Activated CD8-positive, alpha-beta memory T cell treated with anti-CD3 and anti-CD28 coated beads for 36 hours (primary cell): ENCODE measurements around the gene UQCRH. TPM values are rescaled to one million over a fixed set of nuclear protein-coding genes. Genes with fewer than 3 reads are reported as not detected.

Experiments
- CTCF ChIA-PET: fragments of 350-600 bp; sonication (Branson Sonifier 250); formaldehyde crosslinking; loops from one replicate; lab custom pipeline; 2021; ENCODE audit warnings: antibody characterized with exemption; lab: Charles Lee
- POLR2A ChIA-PET: fragments of 350-600 bp; sonication (Branson Sonifier 250); formaldehyde crosslinking; loops from one replicate; lab custom pipeline; 2021; ENCODE audit warnings: antibody characterized with exemption; lab: Charles Lee
- total RNA-seq, 2 experiments: library from RNA; stranded (reverse); gene quantifications; one replicate each; pipeline ENCODE4 v1.2.3, GENCODE V29; 2021

UQCRH gene
- total RNA-seq, result 100 to 1,000 TPM; 393 to 395 TPM

GRCh38 chr1:46303038-46303871 is at the start of gene UQCRH, which contains the start of gene LRRC41:
Gene UQCRH, plus strand, starts transcription at chr1:46303698. Its CDS starts 69 bp downstream, at chr1:46303767.
Gene LRRC41, minus strand, starts transcription at chr1:46303616. Its CDS starts 294 bp downstream, at chr1:46303322.
- ChIA-PET CTCF (interaction anchor here (1.0 to 2.6 kb wide), 7 partner anchors 9 to 56 kb away, joined by 3 to 12 read pairs (median 4); partner anchors contain the start of gene NSUN4), POLR2A (interaction anchor here (0.5 to 2.9 kb wide), 6 partner anchors 21 to 88 kb away, joined by 3 to 12 read pairs (median 4); partner anchors contain the start of genes NSUN4 and RAD54L)

- ChIA-PET POLR2A (interaction anchor here (1.0 kb wide), 1 partner anchor 33 kb away, joined by 7 read pairs; no protein-coding TSS in a partner anchor), CTCF (no interaction called here)
Measured at GRCh38 chr1:46254668-46255067, 48.8 kb upstream of the UQCRH start.

GRCh38 chr1:46256523-46256922 is 47.0 kb upstream of the UQCRH start:
- CTCF ChIA-PET, result interaction anchor here (0.7 kb wide), 1 partner anchor 91 kb away, joined by 3 read pairs; no protein-coding TSS in a partner anchor
- POLR2A ChIA-PET, result no interaction called here

GRCh38 chr1:46262508-46262907 is 41.0 kb upstream of the UQCRH start:
- CTCF ChIA-PET, result interaction anchor here (1.1 kb wide), 1 partner anchor 17 kb away, joined by 3 read pairs; no protein-coding TSS in a partner anchor
- POLR2A ChIA-PET, result interaction anchor here (1.4 kb wide), 1 partner anchor 12 kb away, joined by 4 read pairs; no protein-coding TSS in a partner anchor

GRCh38 chr1:46263146-46263545 is 40.4 kb upstream of the UQCRH start:
- CTCF ChIA-PET, result no interaction called here
- POLR2A ChIA-PET, result interaction anchor here (1.4 kb wide), 1 partner anchor 11 kb away, joined by 4 read pairs; no protein-coding TSS in a partner anchor

- POLR2A ChIA-PET, result no interaction called here
Measured at GRCh38 chr1:46268578-46268977, 34.9 kb upstream of the UQCRH start.

GRCh38 chr1:46274225-46275029 is 29.1 kb upstream of the UQCRH start:
- ChIA-PET POLR2A (interaction anchor here (1.3 kb wide), 1 partner anchor 11 kb away, joined by 4 read pairs; no protein-coding TSS in a partner anchor), CTCF (no interaction called here)

More at GRCh38 chr1:46268578-46268977, 34.9 kb upstream of the UQCRH start:
- CTCF ChIA-PET, result no interaction called here

- ChIA-PET POLR2A (interaction anchor here (1.3 kb wide), 1 partner anchor 12 kb away, joined by 4 read pairs; no protein-coding TSS in a partner anchor), CTCF (no interaction called here)
Measured at GRCh38 chr1:46275030-46275337, 28.5 kb upstream of the UQCRH start.

- POLR2A ChIA-PET, result no interaction called here
Measured at GRCh38 chr1:46277658-46278373, 25.7 kb upstream of the UQCRH start.

GRCh38 chr1:46278807-46279206 is 24.7 kb upstream of the UQCRH start:
- CTCF ChIA-PET, result no interaction called here
- POLR2A ChIA-PET, result no interaction called here

More at GRCh38 chr1:46277658-46278373, 25.7 kb upstream of the UQCRH start:
- CTCF ChIA-PET, result no interaction called here

- ChIA-PET CTCF (no interaction called here), POLR2A (interaction anchor here (0.6 kb wide), 1 partner anchor 83 kb away, joined by 3 read pairs; no protein-coding TSS in a partner anchor)
Measured at GRCh38 chr1:46280092-46280491, 23.4 kb upstream of the UQCRH start.

GRCh38 chr1:46281021-46281420 is 22.5 kb upstream of the UQCRH start:
- ChIA-PET CTCF (no interaction called here), POLR2A (no interaction called here)

- POLR2A ChIA-PET, result no interaction called here
- CTCF ChIA-PET, result interaction anchor here (1.0 kb wide), 1 partner anchor 63 kb away, joined by 3 read pairs; no protein-coding TSS in a partner anchor
Measured at GRCh38 chr1:46284058-46284457, 19.4 kb upstream of the UQCRH start.

GRCh38 chr1:46284597-46285564 is 18.6 kb upstream of the UQCRH start:
- CTCF ChIA-PET, result interaction anchor here (1.0 to 1.4 kb wide), 2 partner anchors 21 to 62 kb away, joined by 3 read pairs; no protein-coding TSS in a partner anchor
- POLR2A ChIA-PET, result interaction anchor here (0.6 kb wide), 1 partner anchor 183 kb away, joined by 8 read pairs; no protein-coding TSS in a partner anchor

- ChIA-PET CTCF (interaction anchor here (0.6 to 1.4 kb wide), 2 partner anchors 20 to 58 kb away, joined by 3 read pairs; no protein-coding TSS in a partner anchor), POLR2A (no interaction called here)
Measured at GRCh38 chr1:46285730-46286477, 17.6 kb upstream of the UQCRH start.

- CTCF ChIA-PET, result interaction anchor here (1.0 kb wide), 1 partner anchor 13 kb away, joined by 3 read pairs; no protein-coding TSS in a partner anchor
Measured at GRCh38 chr1:46288485-46289133, 14.9 kb upstream of the UQCRH start.

More at GRCh38 chr1:46288485-46289133, 14.9 kb upstream of the UQCRH start:
- POLR2A ChIA-PET, result interaction anchor here (0.6 kb wide), 1 partner anchor 75 kb away, joined by 5 read pairs; no protein-coding TSS in a partner anchor
